Mucosa of descending colon (tissue), 3 donors: ENCODE measurements around the gene RAET1G. TPM values are rescaled to one million over a fixed set of nuclear protein-coding genes. Genes with fewer than 3 reads are reported as not detected.
"Not testable (repeated sequence)": the region's sequence is repeated elsewhere in the genome, so short reads cannot be mapped to it uniquely, and the experiment has no call there.

Source experiments
- ATAC-seq: fragments of 200-7000 bp; cut with Tn5 transposase; one replicate; pipeline ENCODE4 v1.9.1; 2020; ENCODE audit warnings: mild to moderate bottlenecking, moderate library complexity
- DNase-seq, 3 donors: peaks; one replicate each; pipeline ENCODE4 v3.0.0-alpha.2; 2020
- H3K36me3 ChIP-seq: fragments of 200-600 bp; one replicate; pipeline ENCODE4 v1.8.0; 2021; ENCODE audit warnings: low read depth, mild to moderate bottlenecking
- H3K4me1 ChIP-seq: fragments of 200-600 bp; one replicate; pipeline ENCODE4 v1.8.0; 2021; ENCODE audit warnings: low read depth, mild to moderate bottlenecking
- H3K4me3 ChIP-seq: fragments of 200-600 bp; one replicate; pipeline ENCODE4 v1.8.0; 2021; ENCODE audit warnings: mild to moderate bottlenecking
- H3K9me3 ChIP-seq: fragments of 200-600 bp; one replicate; pipeline ENCODE4 v1.8.0; 2021; ENCODE audit warnings: mild to moderate bottlenecking
- intact Hi-C, 2 donors: fragments of 100-400 bp; cut with DNase I in 1 of 2; cut with micrococcal nuclease in 1 of 2; formaldehyde crosslinking; loops; one replicate each; pipeline versions ENCODE4 v1.11.0 to v1.11.1; 2022; cut with DNase I, micrococcal nuclease
- total RNA-seq, 3 donors: library from RNA; stranded (reverse); fragmentation: NEBNext Ultra II Directional in 2 of 3; extraction: Animal tissue kit (Norgen Biotek cat#: 25700) in 2 of 3; gene quantifications; one replicate each; pipeline versions ENCODE4 v1.2.1 to v1.2.4, GENCODE V29; 2021 to 2023
- TF ChIP-seq, protein P1 (sequence below): fragments of 200-600 bp; IDR thresholded peaks from one replicate; pipeline ENCODE4 v1.8.0; 2022; ENCODE audit warnings: antibody characterized with exemption, mild to moderate bottlenecking
- donor health status: DM: no; HTN: no; CAD: no; lungs with moderate emphysema.
- donor health status: DM: no; HTN: no; CAD: no.
- donor health status: DM: no; HTN: yes; CAD: no.

RAET1G gene
- total RNA-seq, 3 donors from 2014 or later = 0.41 TPM; not detected in 2

DNA sequence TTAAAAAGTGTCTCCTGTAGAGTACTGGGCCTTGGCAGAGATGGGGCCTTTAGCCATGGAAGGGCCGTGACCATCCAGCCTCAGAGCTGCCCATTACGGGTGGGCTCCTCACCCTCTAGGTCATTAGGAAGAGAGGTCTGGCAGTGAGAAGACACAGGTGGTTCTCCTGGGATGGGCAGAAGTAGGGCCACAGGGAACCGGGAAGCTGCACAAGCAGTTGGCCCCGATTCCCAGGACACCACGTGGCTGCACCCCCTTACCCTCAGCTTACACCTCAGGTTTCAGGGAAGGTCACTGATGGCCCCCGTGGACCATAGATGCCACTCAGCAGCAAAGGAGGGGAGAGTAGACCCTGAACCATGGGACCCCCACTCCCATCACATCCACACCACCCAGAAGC, 1.6 kb downstream of the RAET1G start:
- no peaks in the 10 kb centered on the region for H3K36me3 ChIP-seq
- H3K9me3 ChIP-seq = no peaks in the 10 kb centered on the region
- intact Hi-C loops = no loop called here
- DNase-seq (no peak), ATAC-seq (no peak)
- TF ChIP-seq, protein P1, sequence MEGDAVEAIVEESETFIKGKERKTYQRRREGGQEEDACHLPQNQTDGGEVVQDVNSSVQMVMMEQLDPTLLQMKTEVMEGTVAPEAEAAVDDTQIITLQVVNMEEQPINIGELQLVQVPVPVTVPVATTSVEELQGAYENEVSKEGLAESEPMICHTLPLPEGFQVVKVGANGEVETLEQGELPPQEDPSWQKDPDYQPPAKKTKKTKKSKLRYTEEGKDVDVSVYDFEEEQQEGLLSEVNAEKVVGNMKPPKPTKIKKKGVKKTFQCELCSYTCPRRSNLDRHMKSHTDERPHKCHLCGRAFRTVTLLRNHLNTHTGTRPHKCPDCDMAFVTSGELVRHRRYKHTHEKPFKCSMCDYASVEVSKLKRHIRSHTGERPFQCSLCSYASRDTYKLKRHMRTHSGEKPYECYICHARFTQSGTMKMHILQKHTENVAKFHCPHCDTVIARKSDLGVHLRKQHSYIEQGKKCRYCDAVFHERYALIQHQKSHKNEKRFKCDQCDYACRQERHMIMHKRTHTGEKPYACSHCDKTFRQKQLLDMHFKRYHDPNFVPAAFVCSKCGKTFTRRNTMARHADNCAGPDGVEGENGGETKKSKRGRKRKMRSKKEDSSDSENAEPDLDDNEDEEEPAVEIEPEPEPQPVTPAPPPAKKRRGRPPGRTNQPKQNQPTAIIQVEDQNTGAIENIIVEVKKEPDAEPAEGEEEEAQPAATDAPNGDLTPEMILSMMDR = no peak
- no peak overlapping the region for H3K4me3 ChIP-seq
- H3K4me1 ChIP-seq = peaks cover 8% of the 10 kb centered on the region

DNA sequence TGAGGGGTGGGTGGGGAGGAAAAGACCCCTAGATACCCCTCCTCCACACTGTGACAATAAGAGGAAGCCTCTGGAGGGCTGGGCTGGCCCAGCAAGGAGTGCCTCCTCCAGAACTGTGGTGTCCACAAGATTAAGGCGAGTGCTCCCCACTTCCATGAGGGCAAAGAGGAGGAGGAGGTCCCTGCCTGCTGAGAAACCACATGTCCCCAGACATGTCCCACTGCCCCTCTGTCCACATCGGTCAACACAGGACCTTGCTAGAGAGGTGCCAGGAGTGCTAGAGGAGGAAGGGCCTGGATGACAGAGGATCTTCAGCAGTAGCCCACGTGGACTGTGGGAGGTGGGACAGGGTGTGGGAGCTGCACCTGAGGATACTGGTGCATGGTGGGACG, 3.1 kb downstream of the RAET1G start:
- Histone ChIP-seq H3K4me3 (no peak overlapping the region), H3K36me3 (no peaks in the 10 kb centered on the region), H3K4me1 (peaks cover under 1% of the 10 kb centered on the region), H3K9me3 (no peaks in the 10 kb centered on the region)
- intact Hi-C loops = no loop called here
- TF ChIP-seq, protein P1 = no peak
- ATAC-seq (no peak), DNase-seq (no peak)

DNA sequence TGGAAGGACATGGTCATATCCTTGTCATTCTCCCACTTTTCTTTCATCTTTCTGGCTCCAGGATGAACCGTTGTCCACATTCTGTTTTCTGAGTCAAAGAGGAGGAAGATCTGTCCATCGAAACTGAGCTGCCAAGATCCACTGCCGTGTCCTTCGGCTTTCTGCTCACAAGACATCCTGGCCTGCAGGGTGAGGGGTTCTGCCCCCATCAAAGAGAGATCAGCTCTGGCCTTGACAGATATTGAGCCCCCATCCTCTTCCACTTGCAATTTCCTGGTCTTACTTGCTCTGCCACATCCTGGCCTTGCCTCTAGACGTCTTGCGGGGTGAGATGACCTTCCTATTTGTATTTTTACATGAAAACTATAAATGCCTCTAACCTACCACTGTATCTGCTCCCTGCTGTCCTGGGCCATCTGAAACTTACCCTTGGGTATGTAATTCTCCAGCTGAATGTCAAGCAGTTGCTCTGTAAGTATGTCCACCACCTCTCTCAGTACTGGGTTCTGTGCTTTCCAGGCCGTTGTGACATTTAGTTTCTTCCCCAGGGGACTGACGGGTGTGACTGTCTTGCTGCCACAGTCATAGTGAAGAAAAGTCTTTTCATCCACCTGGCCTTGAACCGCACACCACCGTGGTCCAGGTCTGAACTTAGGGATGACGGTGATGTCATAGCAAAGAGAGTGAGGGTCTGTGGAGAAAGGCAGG, 3.6 kb downstream of the RAET1G start:
- ATAC-seq, DNase-seq, H3K4me3 ChIP-seq, intact Hi-C loops, H3K4me1 ChIP-seq, H3K36me3 ChIP-seq, H3K9me3 ChIP-seq: not testable (repeated sequence)

DNA sequence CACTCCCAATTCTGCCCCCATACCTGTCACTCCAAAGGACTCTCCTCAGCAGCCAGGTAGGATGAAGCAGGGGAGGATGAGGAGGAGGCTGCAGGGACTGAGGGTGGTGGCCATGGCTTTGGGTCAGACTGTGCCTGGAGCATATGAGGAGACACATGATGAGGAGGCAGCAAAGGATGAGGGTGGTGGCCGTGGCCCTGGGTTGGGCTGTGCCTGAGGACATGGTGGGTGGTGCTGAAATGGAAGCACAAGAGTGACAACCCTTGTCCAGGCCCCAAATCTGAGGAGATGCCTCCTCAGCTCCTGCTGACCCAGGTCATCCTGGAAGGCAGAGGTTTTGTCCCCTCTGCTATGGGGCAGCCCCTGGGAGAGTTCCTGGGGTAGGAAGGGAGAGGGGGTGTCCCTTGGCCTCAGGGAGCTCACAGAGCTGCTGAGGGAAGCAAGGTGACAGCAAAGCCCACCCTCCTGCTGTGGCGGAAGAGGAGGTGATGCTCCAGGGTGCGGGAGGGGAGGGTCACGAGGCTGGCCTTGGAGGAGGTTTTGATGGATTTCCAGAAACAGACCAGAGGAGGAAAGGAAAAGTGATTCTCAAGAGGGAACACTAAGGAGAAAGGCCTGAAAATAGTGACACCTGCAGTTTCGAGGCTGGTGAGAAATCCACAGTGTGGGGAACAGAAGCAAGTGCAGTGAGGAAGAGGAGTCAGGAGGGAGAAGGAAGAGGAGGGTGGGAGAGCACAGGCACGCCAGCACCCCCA, 4.6 kb downstream of the RAET1G start:
- H3K36me3 ChIP-seq = no peaks in the 10 kb centered on the region
- DNase-seq = no peak
- TF ChIP-seq, protein P1 = no peak
- ATAC-seq = no peak
- intact Hi-C loops = no loop called here
- H3K9me3 ChIP-seq = no peaks in the 10 kb centered on the region
- H3K4me1 ChIP-seq = no peaks in the 10 kb centered on the region
- H3K4me3 ChIP-seq = no peak overlapping the region

DNA sequence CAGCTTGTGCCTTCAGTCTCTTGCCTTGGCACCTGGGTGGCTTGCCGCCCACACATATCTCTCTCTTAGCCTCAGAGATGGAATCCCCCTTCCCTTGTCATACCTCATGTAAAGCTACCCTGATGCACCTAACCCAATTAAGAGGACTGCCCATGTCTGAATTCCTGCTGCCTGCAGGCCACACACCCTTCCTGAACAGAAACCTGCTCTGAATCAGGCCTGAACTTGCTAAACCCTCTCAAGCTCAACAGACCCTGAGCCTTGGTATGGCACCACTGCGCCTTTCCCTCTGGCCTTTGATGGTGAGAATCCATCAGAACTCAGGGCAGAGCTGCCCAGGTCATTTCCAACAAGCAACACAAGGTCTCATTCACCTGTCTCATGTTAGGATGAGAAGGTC, 5.2 kb downstream of the RAET1G start:
- no peaks in the 10 kb centered on the region for H3K4me1 ChIP-seq

More for the DNA sequence above, 5.2 kb downstream of the RAET1G start:
- DNase-seq (no peak), ATAC-seq (no peak)
- no peaks in the 10 kb centered on the region for H3K36me3 ChIP-seq
- TF ChIP-seq, protein P1 = no peak
- H3K4me3 ChIP-seq = no peak overlapping the region
- intact Hi-C loops = no loop called here
- no peaks in the 10 kb centered on the region for H3K9me3 ChIP-seq
